Endodermal cell (in vitro differentiated cells): ENCODE results near the gene CXCR3. TPM values are rescaled to one million over a fixed set of nuclear protein-coding genes. Genes with fewer than 3 reads are reported as not detected.

Experiments used
- DNase-seq: peaks from one replicate; pipeline ENCODE4 v3.0.0-alpha.2; 2017
- H3K27ac ChIP-seq: 2 replicates; pipeline ENCODE4 v1.5.1; 2013; ENCODE audit warnings: mild to moderate bottlenecking, low read depth, low read length, moderate library complexity
- H3K27me3 ChIP-seq: 2 replicates; pipeline ENCODE4 v1.6.1; 2013; ENCODE audit warnings: mild to moderate bottlenecking, low read length, moderate library complexity; ENCODE audit not compliant: insufficient read depth, control insufficient read depth, poor library complexity, severe bottlenecking
- H3K36me3 ChIP-seq: 2 replicates; pipeline ENCODE4 v1.7.0; 2013; ENCODE audit warnings: mild to moderate bottlenecking, low read length, moderate library complexity; ENCODE audit not compliant: control insufficient read depth, insufficient read depth
- H3K4me1 ChIP-seq: one replicate; pipeline ENCODE4 v1.7.0; 2013; ENCODE audit warnings: low read length; ENCODE audit not compliant: control insufficient read depth, insufficient read depth
- H3K4me3 ChIP-seq: 2 replicates; pipeline ENCODE4 v1.5.1; 2013; ENCODE audit warnings: mild to moderate bottlenecking, low read length, moderate library complexity
- H3K9ac ChIP-seq: 2 replicates; pipeline ENCODE4 v1.6.1; 2013; ENCODE audit warnings: mild to moderate bottlenecking, low read length, moderate library complexity; ENCODE audit not compliant: poor library complexity, severe bottlenecking; ENCODE audit errors: extremely low read depth
- H3K9me3 ChIP-seq: 2 replicates; pipeline ENCODE4 v1.6.1; 2013; ENCODE audit warnings: mild to moderate bottlenecking, low read length, moderate library complexity; ENCODE audit not compliant: control insufficient read depth
- H3K27ac Mint-ChIP-seq: 2 replicates; pipeline ENCODE4 v1.8.0; 2020; ENCODE audit warnings: mixed read lengths
- H3K27me3 Mint-ChIP-seq: 2 replicates; pipeline ENCODE4 v1.8.0; 2021; ENCODE audit warnings: mild to moderate bottlenecking, mixed read lengths; ENCODE audit not compliant: insufficient read depth
- H3K36me3 Mint-ChIP-seq: 2 replicates; pipeline ENCODE4 v1.8.0; 2020; ENCODE audit warnings: low read depth, mixed read lengths
- H3K4me1 Mint-ChIP-seq: 2 replicates; pipeline ENCODE4 v1.8.0; 2020; ENCODE audit warnings: mixed read lengths
- H3K4me3 Mint-ChIP-seq: 2 replicates; pipeline ENCODE4 v1.8.0; 2020; ENCODE audit warnings: mild to moderate bottlenecking, moderate library complexity, mixed read lengths
- H3K9me3 Mint-ChIP-seq: 2 replicates; pipeline ENCODE4 v1.8.0; 2020; ENCODE audit warnings: mild to moderate bottlenecking, mixed read lengths
- CTCF ChIP-seq: fragments of 200-600 bp; sonication (generic); conservative IDR thresholded peaks from 2 replicates; pipeline ENCODE4 v1.5.0; 2021; ENCODE audit warnings: antibody characterized with exemption, mild to moderate bottlenecking
- WGBS, 2 experiments: methylation state at CpG; one replicate each; pipeline versions ENCODE4 v1.1.5 to v1.1.7; 2013; ENCODE audit warnings: missing lambda C conversion rate in 2 of 2, mixed read lengths in 1 of 2; ENCODE audit not compliant: insufficient coverage in 1 of 2, insufficient read length in 1 of 2; 5-methylcytosine and 5-hydroxymethylcytosine counted together
- total RNA-seq, 2 donors: library from RNA; stranded (reverse); fragmentation: NEBNext Ultra II Directional in 1 of 2; extraction: Animal tissue kit (Norgen Biotek cat#: 25700) in 1 of 2; gene quantifications; 2 replicates in 1 of 2; 3 replicates in 1 of 2; pipeline ENCODE4 v1.2.1, GENCODE V29; 2021

The CXCR3 gene
- total RNA-seq, 2 donors from 2014 or later: not detected

GRCh38 chrX:71638409-71638808 is 20.1 kb upstream of the CXCR3 start:
- no peaks in the 10 kb centered on the region for H3K4me1 Mint-ChIP-seq
- peaks cover 39% of the 10 kb centered on the region for H3K9me3 Mint-ChIP-seq
- no peak overlapping the region for H3K4me3 Mint-ChIP-seq
- TF ChIP-seq CTCF: no peak
- H3K36me3 ChIP-seq: no peaks in the 10 kb centered on the region
- no peaks in the 10 kb centered on the region for H3K27me3 ChIP-seq
- no peaks in the 10 kb centered on the region for H3K4me1 ChIP-seq
- no peak overlapping the region for H3K4me3 ChIP-seq
- no peaks in the 10 kb centered on the region for H3K9me3 ChIP-seq
- 88 to 100% methylated on average over 3 to 4 of the region's 4 CpGs for WGBS, 2 experiments
- H3K27ac Mint-ChIP-seq: no peak overlapping the region
- H3K9ac ChIP-seq: no peak overlapping the region
- no peaks in the 10 kb centered on the region for H3K27me3 Mint-ChIP-seq
- no peak overlapping the region for H3K27ac ChIP-seq
- no peaks in the 10 kb centered on the region for H3K36me3 Mint-ChIP-seq
- no peak for DNase-seq

- Histone ChIP-seq H3K4me1 (no peaks in the 10 kb centered on the region), H3K27me3 (no peaks in the 10 kb centered on the region), H3K27ac (no peak overlapping the region), H3K36me3 (no peaks in the 10 kb centered on the region), H3K9me3 (no peaks in the 10 kb centered on the region), H3K4me3 (no peak overlapping the region), H3K9ac (no peak overlapping the region)
- H3K4me1 Mint-ChIP-seq: peaks cover under 1% of the 10 kb centered on the region
- DNase-seq: no peak
- no peak for TF ChIP-seq CTCF
- peaks cover 38% of the 10 kb centered on the region for H3K9me3 Mint-ChIP-seq
- WGBS, 2 experiments: 95 to 100% methylated on average over 1 to 3 of the region's 4 CpGs
- H3K36me3 Mint-ChIP-seq: no peaks in the 10 kb centered on the region
- no peaks in the 10 kb centered on the region for H3K27me3 Mint-ChIP-seq
- H3K4me3 Mint-ChIP-seq: no peak overlapping the region
- H3K27ac Mint-ChIP-seq: no peak overlapping the region
Observed at GRCh38 chrX:71637848-71638247, 19.5 kb upstream of the CXCR3 start.

- no peak for TF ChIP-seq CTCF
Observed at GRCh38 chrX:71637253-71637618, 18.9 kb upstream of the CXCR3 start.

More at GRCh38 chrX:71637253-71637618, 18.9 kb upstream of the CXCR3 start:
- Mint-ChIP-seq H3K4me3 (no peak overlapping the region), H3K27me3 (no peaks in the 10 kb centered on the region), H3K27ac (no peak overlapping the region), H3K36me3 (no peaks in the 10 kb centered on the region), H3K4me1 (peaks cover 5% of the 10 kb centered on the region), H3K9me3 (peaks cover 39% of the 10 kb centered on the region)
- Histone ChIP-seq H3K27ac (no peak overlapping the region), H3K9me3 (no peaks in the 10 kb centered on the region), H3K9ac (no peak overlapping the region), H3K36me3 (no peaks in the 10 kb centered on the region), H3K4me3 (no peak overlapping the region), H3K4me1 (no peaks in the 10 kb centered on the region), H3K27me3 (no peaks in the 10 kb centered on the region)
- 93 to 100% methylated on average over 2 of the region's 3 CpGs for WGBS, 2 experiments
- no peak for DNase-seq
